Effector memory CD4-positive, alpha-beta T cell (primary cell): Measurements from ENCODE around the gene MROH8.
"Not testable (repeated sequence)": the region's sequence is repeated elsewhere in the genome, so short reads cannot be mapped to it uniquely, and the experiment has no call there.

Experiments
- DNase-seq, 3 donors: peaks; one replicate each; pipeline ENCODE4 v3.0.0-alpha.2; 2020
- H3K27ac ChIP-seq: 2 replicates; pipeline ENCODE4 v1.7.0; 2013; ENCODE audit warnings: mild to moderate bottlenecking, low read length, moderate library complexity; ENCODE audit not compliant: insufficient read depth, poor library complexity, severe bottlenecking
- H3K27me3 ChIP-seq: replicated peaks from 2 replicates; pipeline ENCODE4 v1.7.0; 2013; ENCODE audit warnings: mild to moderate bottlenecking, low read length; ENCODE audit not compliant: insufficient read depth, control insufficient read depth, poor library complexity, severe bottlenecking
- H3K36me3 ChIP-seq: 2 replicates; pipeline ENCODE4 v1.7.0; 2013; ENCODE audit warnings: mild to moderate bottlenecking, low read length, moderate library complexity; ENCODE audit not compliant: control insufficient read depth, insufficient read depth
- H3K4me1 ChIP-seq: 2 replicates; pipeline ENCODE4 v1.7.0; 2013; ENCODE audit warnings: low read length, mild to moderate bottlenecking; ENCODE audit not compliant: control insufficient read depth, insufficient read depth, poor library complexity, severe bottlenecking
- H3K4me3 ChIP-seq: 2 replicates; pipeline ENCODE4 v1.7.0; 2013; ENCODE audit warnings: low read length, low read depth, mild to moderate bottlenecking; ENCODE audit not compliant: insufficient read depth, poor library complexity, severe bottlenecking
- H3K9me3 ChIP-seq: 2 replicates; pipeline ENCODE4 v1.7.0; 2013; ENCODE audit warnings: mild to moderate bottlenecking, low read length, moderate library complexity; ENCODE audit not compliant: control insufficient read depth

Gene MROH8

GRCh38 chr20:37155987-37156386 lies 23.4 kb downstream of the MROH8 start:
- no peak overlapping the region for H3K4me3 ChIP-seq
- no peak overlapping the region for H3K27ac ChIP-seq
- H3K9me3 ChIP-seq: no peaks in the 10 kb centered on the region
- no peaks in the 10 kb centered on the region for H3K4me1 ChIP-seq
- no peaks in the 10 kb centered on the region for H3K36me3 ChIP-seq
- no peaks in the 10 kb centered on the region for H3K27me3 ChIP-seq
- no peak for DNase-seq

DNA sequence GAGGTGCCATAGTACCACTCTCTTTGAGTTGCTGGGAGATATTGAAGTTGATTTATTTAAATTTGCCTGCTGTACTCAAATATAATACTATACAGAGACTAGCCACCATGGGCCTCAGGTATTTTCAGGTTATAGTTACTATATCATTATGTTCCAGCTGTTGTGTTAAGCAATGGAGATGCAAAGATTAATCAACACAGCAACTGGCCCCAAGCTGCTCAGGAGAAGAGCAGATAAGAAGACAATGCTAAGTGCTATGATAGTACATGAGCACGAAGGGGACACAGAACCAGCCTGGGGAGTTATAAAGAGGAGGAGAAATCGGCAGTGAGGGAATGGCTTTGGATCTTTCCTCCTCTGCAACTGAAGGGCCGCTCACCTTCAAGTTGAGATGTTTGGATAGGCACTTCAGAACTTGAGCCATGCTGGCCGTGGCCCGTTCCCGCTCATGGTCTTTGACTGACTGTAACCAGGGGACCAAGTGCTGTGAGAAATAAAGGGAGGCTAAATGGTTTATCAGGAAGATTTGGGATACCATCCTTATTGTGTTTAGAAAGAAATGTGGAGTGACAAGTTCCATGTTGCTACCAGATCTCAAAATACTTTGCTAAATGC lies 24.6 kb downstream of the MROH8 start:
- Histone ChIP-seq H3K4me3 (no peak overlapping the region), H3K4me1 (no peaks in the 10 kb centered on the region), H3K27me3 (no peaks in the 10 kb centered on the region), H3K36me3 (no peaks in the 10 kb centered on the region), H3K9me3 (no peaks in the 10 kb centered on the region), H3K27ac (no peak overlapping the region)
- DNase-seq: no peak

DNA sequence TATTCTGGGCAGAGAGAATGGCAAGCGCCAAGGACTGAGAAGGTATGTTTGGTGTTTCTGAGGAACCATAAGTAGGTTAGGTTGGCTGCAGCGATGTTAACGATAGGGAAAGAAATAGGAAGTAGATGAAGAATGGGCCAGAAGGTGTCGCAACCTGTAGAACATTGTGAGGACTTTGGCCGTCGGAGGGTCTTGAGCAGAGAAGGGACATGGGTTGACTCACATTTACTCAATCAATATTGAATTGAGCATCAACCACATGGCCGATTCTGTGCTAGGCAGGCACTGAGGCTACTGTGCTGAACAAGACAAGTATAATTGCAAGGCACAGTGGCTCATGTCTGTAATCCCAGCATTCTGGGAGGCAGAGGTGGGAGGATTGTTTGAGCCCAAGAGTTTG lies 27.1 kb downstream of the MROH8 start:
- no peak for DNase-seq
- H3K4me1 ChIP-seq: no peaks in the 10 kb centered on the region
- H3K27ac ChIP-seq: no peak overlapping the region
- H3K27me3 ChIP-seq: no peaks in the 10 kb centered on the region
- no peaks in the 10 kb centered on the region for H3K9me3 ChIP-seq
- H3K4me3 ChIP-seq: no peak overlapping the region
- no peaks in the 10 kb centered on the region for H3K36me3 ChIP-seq

GRCh38 chr20:37151529-37151928 lies 27.8 kb downstream of the MROH8 start:
- Histone ChIP-seq H3K36me3 (no peaks in the 10 kb centered on the region), H3K9me3 (no peaks in the 10 kb centered on the region), H3K4me3 (no peak overlapping the region), H3K4me1 (no peaks in the 10 kb centered on the region), H3K27ac (no peak overlapping the region), H3K27me3 (no peaks in the 10 kb centered on the region)
- DNase-seq: no peak

GRCh38 chr20:37150864-37151263 lies 28.5 kb downstream of the MROH8 start:
- not testable (repeated sequence) for H3K9me3 ChIP-seq, H3K4me3 ChIP-seq, H3K4me1 ChIP-seq, H3K27ac ChIP-seq, H3K27me3 ChIP-seq, H3K36me3 ChIP-seq, DNase-seq

- Histone ChIP-seq H3K4me3 (no peak overlapping the region), H3K4me1 (no peaks in the 10 kb centered on the region)
- DNase-seq: no peak
Measured at GRCh38 chr20:37147250-37147649, 32.1 kb downstream of the MROH8 start.

GRCh38 chr20:37144856-37145404 lies 34.4 kb downstream of the MROH8 start:
- Histone ChIP-seq H3K27me3 (no peaks in the 10 kb centered on the region), H3K4me1 (no peaks in the 10 kb centered on the region), H3K27ac (no peak overlapping the region), H3K9me3 (no peaks in the 10 kb centered on the region), H3K4me3 (no peak overlapping the region), H3K36me3 (no peaks in the 10 kb centered on the region)
- DNase-seq: no peak

More at GRCh38 chr20:37147250-37147649, 32.1 kb downstream of the MROH8 start:
- H3K9me3 ChIP-seq: no peaks in the 10 kb centered on the region
- no peaks in the 10 kb centered on the region for H3K36me3 ChIP-seq
- no peak overlapping the region for H3K27ac ChIP-seq
- H3K27me3 ChIP-seq: no peaks in the 10 kb centered on the region

DNA sequence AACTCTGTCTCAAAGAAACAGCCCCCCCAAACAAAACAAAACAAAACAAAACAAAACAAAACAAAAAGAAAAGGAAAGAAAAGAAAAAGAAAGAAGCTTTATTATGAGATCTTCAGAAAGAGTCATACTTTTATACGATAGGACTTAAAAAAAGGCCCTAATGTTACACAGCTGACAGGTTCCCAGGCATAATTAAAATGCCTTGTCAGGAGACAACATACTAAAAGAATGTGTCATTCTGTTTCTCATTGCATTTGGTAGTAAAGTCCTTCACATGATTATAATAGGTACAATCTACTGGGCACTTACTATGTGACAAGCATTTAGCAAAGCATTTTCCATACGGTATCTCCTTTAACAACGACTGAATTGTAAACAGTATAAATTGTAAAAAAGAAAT lies 36.6 kb downstream of the MROH8 start:
- no peaks in the 10 kb centered on the region for H3K4me1 ChIP-seq
- H3K36me3 ChIP-seq: no peaks in the 10 kb centered on the region
- no peak overlapping the region for H3K27ac ChIP-seq
- DNase-seq: no peak
- H3K9me3 ChIP-seq: no peaks in the 10 kb centered on the region
- no peaks in the 10 kb centered on the region for H3K27me3 ChIP-seq
- no peak overlapping the region for H3K4me3 ChIP-seq

GRCh38 chr20:37137547-37137946 lies 41.8 kb downstream of the MROH8 start:
- Histone ChIP-seq H3K27ac (no peak overlapping the region), H3K4me3 (no peak overlapping the region), H3K4me1 (no peaks in the 10 kb centered on the region), H3K36me3 (no peaks in the 10 kb centered on the region), H3K9me3 (no peaks in the 10 kb centered on the region), H3K27me3 (no peaks in the 10 kb centered on the region)
- DNase-seq: no peak

DNA sequence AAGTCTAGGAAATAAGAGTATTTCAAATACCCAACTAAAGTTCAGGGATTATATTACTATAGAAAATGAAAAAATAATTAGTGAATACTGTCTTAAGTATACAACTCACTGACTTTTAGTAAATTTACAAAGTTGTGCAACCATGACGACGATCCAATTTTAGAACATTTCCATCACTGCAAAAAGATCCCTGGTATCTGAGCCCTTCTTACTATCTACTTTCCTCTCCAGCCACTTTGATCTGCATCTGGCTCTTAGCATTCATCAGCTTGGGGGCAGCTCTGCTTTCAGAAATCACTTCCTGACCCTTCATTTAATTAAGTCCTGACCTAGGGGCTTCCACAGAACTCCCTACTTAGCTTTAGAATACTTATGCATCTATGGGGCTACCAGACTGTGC lies 45.4 kb downstream of the MROH8 start:
- H3K4me3 ChIP-seq: no peak overlapping the region
- no peaks in the 10 kb centered on the region for H3K36me3 ChIP-seq
- no peaks in the 10 kb centered on the region for H3K27me3 ChIP-seq
- no peak overlapping the region for H3K27ac ChIP-seq
- no peak for DNase-seq
- H3K4me1 ChIP-seq: no peaks in the 10 kb centered on the region
- no peaks in the 10 kb centered on the region for H3K9me3 ChIP-seq
